A549 (cell line): ENCODE results near the gene SLC44A2. TPM values are rescaled to one million over a fixed set of nuclear protein-coding genes. Genes with fewer than 3 reads are reported as not detected.

ENCODE experiments used
- ATAC-seq, 2 experiments: fragments of 200-7000 bp in 1 of 2; fragments of >200 bp in 1 of 2; cut with Nextera tagmentation in 1 of 2; cut with Tn5 transposase in 1 of 2; 3 replicates each; pipeline versions ENCODE4 v1.8.0 to v1.9.1; 2018 to 2020; ENCODE audit warnings: mild to moderate bottlenecking in 1 of 2, moderate library complexity in 1 of 2
- CTCF ChIA-PET: fragments of 300-600 bp; sonication (Branson Sonifier 250); formaldehyde crosslinking; extraction: SDS; loops from one replicate; lab custom pipeline; 2021; ENCODE audit warnings: antibody characterized with exemption, inconsistent platforms; lab: Yijun Ruan, JAX
- POLR2A ChIA-PET: fragments of 350-600 bp; formaldehyde crosslinking; extraction: SDS; loops from one replicate; lab custom pipeline; 2021; ENCODE audit warnings: antibody characterized with exemption, inconsistent platforms; lab: Yijun Ruan, JAX
- DNase-seq, 2 experiments: peaks; one replicate each; pipeline versions ENCODE4 v3.0.0 to v3.0.0-alpha.2; 2011 to 2016; ENCODE audit warnings: low read depth in 1 of 2, low spot score in 1 of 2
- FAIRE-seq: peaks from 2 replicates; lab custom pipeline; 2011; peaks lifted over from hg19 to GRCh38; lab: Jason Lieb, UNC
- H3K27ac ChIP-seq, 2 experiments: fragments of >200 bp; sonication (Bioruptor Twin); formaldehyde crosslinking; 3 replicates each; pipeline ENCODE4 v1.5.1; 2016 to 2017
- H3K4me1 ChIP-seq: fragments of >200 bp; sonication (Bioruptor Twin); formaldehyde crosslinking; 3 replicates; pipeline ENCODE4 v1.6.1; 2016
- H3K4me2 ChIP-seq: fragments of >200 bp; sonication (Bioruptor Twin); formaldehyde crosslinking; 3 replicates; pipeline ENCODE4 v1.6.1; 2016
- H3K4me3 ChIP-seq: fragments of >200 bp; sonication (Bioruptor Twin); formaldehyde crosslinking; 3 replicates; pipeline ENCODE4 v1.5.1; 2016
- H3K9me3 ChIP-seq: fragments of >200 bp; sonication (Bioruptor Twin); formaldehyde crosslinking; 3 replicates; pipeline ENCODE4 v1.6.1; 2016
- BHLHE40 ChIP-seq: IDR thresholded peaks from 2 replicates; pipeline ENCODE4 v1.6.1; 2012; ENCODE audit warnings: low read depth, low read length, inconsistent platforms
- CHD2 ChIP-seq: fragments of 150-350 bp; IDR thresholded peaks from 2 replicates; pipeline ENCODE4 v1.6.1; 2014; ENCODE audit warnings: low read length; ENCODE audit not compliant: partially characterized antibody
- CHD4 ChIP-seq: fragments of 200-600 bp; sonication (generic); IDR thresholded peaks from 2 replicates; pipeline ENCODE4 v1.6.1; 2016; ENCODE audit warnings: antibody characterized with exemption, mild to moderate bottlenecking, borderline replicate concordance
- EP300 ChIP-seq, 2 experiments: fragments of >200 bp; sonication (Bioruptor Twin); formaldehyde crosslinking; IDR thresholded peaks; 2 replicates in 1 of 2; 3 replicates in 1 of 2; pipeline ENCODE4 v1.6.1; 2016 to 2017
- FOSB ChIP-seq: fragments of 250-450 bp; sonication (Bioruptor Pico); IDR thresholded peaks from 2 replicates; pipeline ENCODE4 v1.5.0; 2020; ENCODE audit warnings: mild to moderate bottlenecking, moderate library complexity
- HDAC2 ChIP-seq: fragments of 200-600 bp; sonication (generic); IDR thresholded peaks from 2 replicates; pipeline ENCODE4 v1.6.1; 2016
- HEYL ChIP-seq: fragments of 250-450 bp; sonication (Bioruptor Pico); IDR thresholded peaks from 2 replicates; pipeline ENCODE4 v1.8.0; 2021; ENCODE audit warnings: mild to moderate bottlenecking, moderate library complexity
- HOXA7 ChIP-seq: fragments of 250-450 bp; sonication (Bioruptor Pico); IDR thresholded peaks from 2 replicates; pipeline ENCODE4 v1.5.0; 2020; ENCODE audit warnings: mild to moderate bottlenecking, moderate library complexity
- JUN ChIP-seq, 2 experiments: fragments of >200 bp; sonication (Bioruptor Twin); formaldehyde crosslinking; IDR thresholded peaks; 2 replicates in 1 of 2; 3 replicates in 1 of 2; pipeline ENCODE4 v1.6.1; 2016 to 2017
- KDM1A ChIP-seq: fragments of 200-600 bp; sonication (generic); IDR thresholded peaks from 2 replicates; pipeline ENCODE4 v1.6.1; 2016; ENCODE audit warnings: low read depth, mild to moderate bottlenecking
- MAFK ChIP-seq: fragments of 450-650 bp; IDR thresholded peaks from 2 replicates; pipeline ENCODE4 v1.6.1; 2014; ENCODE audit not compliant: partially characterized antibody
- MAX ChIP-seq: IDR thresholded peaks from 2 replicates; pipeline ENCODE4 v1.6.1; 2012
- MYC ChIP-seq: IDR thresholded peaks from 2 replicates; pipeline ENCODE4 v1.6.1; 2012; ENCODE audit warnings: mild to moderate bottlenecking, inconsistent platforms, low read length, improper control_type of control experiment, borderline replicate concordance
- NFE2L2 ChIP-seq: fragments of 150-350 bp; conservative IDR thresholded peaks from 2 replicates; pipeline ENCODE4 v1.6.1; 2014; ENCODE audit warnings: low read length
- PHF8 ChIP-seq: fragments of 200-600 bp; sonication (generic); IDR thresholded peaks from 2 replicates; pipeline ENCODE4 v1.6.1; 2016; ENCODE audit warnings: low read depth, mild to moderate bottlenecking, antibody characterized with exemption, moderate library complexity, borderline replicate concordance
- RNF2 ChIP-seq: fragments of 200-600 bp; sonication (generic); IDR thresholded peaks from 2 replicates; pipeline ENCODE4 v1.6.1; 2016; ENCODE audit warnings: low read depth, mild to moderate bottlenecking, antibody characterized with exemption, moderate library complexity, borderline replicate concordance
- USF2 ChIP-seq: fragments of 450-650 bp; IDR thresholded peaks from 2 replicates; pipeline ENCODE4 v1.6.1; 2014; ENCODE audit warnings: antibody characterized with exemption
- ZSCAN20 ChIP-seq: fragments of 250-450 bp; sonication (Bioruptor Pico); IDR thresholded peaks from 2 replicates; pipeline ENCODE4 v1.8.0; 2022; ENCODE audit warnings: mild to moderate bottlenecking, moderate library complexity
- WGBS: methylation state at CpG from one replicate; pipeline ENCODE4 v1.1.6; 2017; ENCODE audit errors: missing lambda C conversion rate; 5-methylcytosine and 5-hydroxymethylcytosine counted together
- polyA plus RNA-seq, 4 experiments: library from polyadenylated mRNA; depleted of rRNA in 3 of 4; stranded (reverse); fragments of >200 nt; fragmentation: RNase III in 1 of 4; extraction: RNeasy Plus Mini Kit Qiagen cat#74134 plus additional on column Dnase treatment in 1 of 4; gene quantifications; 2 replicates in 3 of 4; 3 replicates in 1 of 4; pipeline ENCODE4 v1.2.3, GENCODE V29; 2011 to 2017
- TF ChIP-seq, protein P1 (sequence below): IDR thresholded peaks from 2 replicates; pipeline ENCODE4 v1.6.1; 2012; ENCODE audit warnings: low read depth, borderline replicate concordance
- TF ChIP-seq, protein P2 (sequence below): fragments of 250-450 bp; sonication (Bioruptor Pico); IDR thresholded peaks from 2 replicates; pipeline ENCODE4 v1.5.0; 2021; ENCODE audit warnings: mild to moderate bottlenecking, moderate library complexity, borderline replicate concordance
- TF ChIP-seq, protein P3 (sequence below): fragments of 200-600 bp; sonication (generic); IDR thresholded peaks from 2 replicates; pipeline ENCODE4 v1.6.1; 2016; ENCODE audit warnings: antibody characterized with exemption, mild to moderate bottlenecking, moderate library complexity
- TF ChIP-seq, protein P4 (sequence below): fragments of >200 bp; sonication (Bioruptor Twin); formaldehyde crosslinking; IDR thresholded peaks from 3 replicates; pipeline ENCODE4 v1.6.1; 2016

The SLC44A2 gene
- polyA plus RNA-seq, 2 of the 4 experiments (the other 2 are of a cell fraction) = 8.3 TPM

GRCh38 chr19:10653732-10654609 lies 28.6 kb downstream of the SLC44A2 start, which contains the start of gene ILF3 (continued):
- TF ChIP-seq MYC (no peak; the same call in 1 of the 2 replicates), EP300 (IDR thresholded peaks at IDR 0.05) (peak in 1 of 2 experiments; percentile 30; a peak in 1 of 5 replicates), JUN (IDR thresholded peaks at IDR 0.05) (peak; percentile 81 to 89), PHF8 (peak; percentile 73; the same call in 1 of the 2 replicates)
- TF ChIP-seq, protein P1, sequence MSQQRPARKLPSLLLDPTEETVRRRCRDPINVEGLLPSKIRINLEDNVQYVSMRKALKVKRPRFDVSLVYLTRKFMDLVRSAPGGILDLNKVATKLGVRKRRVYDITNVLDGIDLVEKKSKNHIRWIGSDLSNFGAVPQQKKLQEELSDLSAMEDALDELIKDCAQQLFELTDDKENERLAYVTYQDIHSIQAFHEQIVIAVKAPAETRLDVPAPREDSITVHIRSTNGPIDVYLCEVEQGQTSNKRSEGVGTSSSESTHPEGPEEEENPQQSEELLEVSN = peak; percentile 77

GRCh38 chr19:10654610-10655456 lies 29.5 kb downstream of the SLC44A2 start:
- ChIA-PET CTCF (interaction anchor here (1.2 to 1.3 kb wide), 2 partner anchors 19 to 74 kb away, joined by 3 to 6 read pairs; no protein-coding TSS in a partner anchor), POLR2A (no interaction called here)
- Histone ChIP-seq H3K4me3 (peak overlapping the region; percentile 83), H3K4me1 (peaks cover 25% of the 10 kb centered on the region), H3K27ac (peak overlapping the region; percentile 99), H3K9me3 (no peaks in the 10 kb centered on the region), H3K4me2 (peak overlapping the region; percentile 96)
- DNase-seq = peak; percentile 37 to 64
- peak; percentile 57 to 63; a peak in 5 of 6 replicates for ATAC-seq
- no peak for FAIRE-seq
- 0% methylated on average over 19 of the region's 73 CpGs for WGBS
- TF ChIP-seq MAFK = no peak
- no peak for TF ChIP-seq HOXA7 (CRISPR knock-in tag)
- no peak for TF ChIP-seq MAX
- TF ChIP-seq NFE2L2 = no peak
- TF ChIP-seq FOSB (CRISPR knock-in tag) = no peak
- TF ChIP-seq, protein P2, sequence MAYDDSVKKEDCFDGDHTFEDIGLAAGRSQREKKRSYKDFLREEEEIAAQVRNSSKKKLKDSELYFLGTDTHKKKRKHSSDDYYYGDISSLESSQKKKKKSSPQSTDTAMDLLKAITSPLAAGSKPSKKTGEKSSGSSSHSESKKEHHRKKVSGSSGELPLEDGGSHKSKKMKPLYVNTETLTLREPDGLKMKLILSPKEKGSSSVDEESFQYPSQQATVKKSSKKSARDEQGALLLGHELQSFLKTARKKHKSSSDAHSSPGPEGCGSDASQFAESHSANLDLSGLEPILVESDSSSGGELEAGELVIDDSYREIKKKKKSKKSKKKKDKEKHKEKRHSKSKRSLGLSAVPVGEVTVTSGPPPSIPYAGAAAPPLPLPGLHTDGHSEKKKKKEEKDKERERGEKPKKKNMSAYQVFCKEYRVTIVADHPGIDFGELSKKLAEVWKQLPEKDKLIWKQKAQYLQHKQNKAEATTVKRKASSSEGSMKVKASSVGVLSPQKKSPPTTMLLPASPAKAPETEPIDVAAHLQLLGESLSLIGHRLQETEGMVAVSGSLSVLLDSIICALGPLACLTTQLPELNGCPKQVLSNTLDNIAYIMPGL (CRISPR knock-in tag) = no peak
- TF ChIP-seq KDM1A = no peak
- TF ChIP-seq, protein P3, sequence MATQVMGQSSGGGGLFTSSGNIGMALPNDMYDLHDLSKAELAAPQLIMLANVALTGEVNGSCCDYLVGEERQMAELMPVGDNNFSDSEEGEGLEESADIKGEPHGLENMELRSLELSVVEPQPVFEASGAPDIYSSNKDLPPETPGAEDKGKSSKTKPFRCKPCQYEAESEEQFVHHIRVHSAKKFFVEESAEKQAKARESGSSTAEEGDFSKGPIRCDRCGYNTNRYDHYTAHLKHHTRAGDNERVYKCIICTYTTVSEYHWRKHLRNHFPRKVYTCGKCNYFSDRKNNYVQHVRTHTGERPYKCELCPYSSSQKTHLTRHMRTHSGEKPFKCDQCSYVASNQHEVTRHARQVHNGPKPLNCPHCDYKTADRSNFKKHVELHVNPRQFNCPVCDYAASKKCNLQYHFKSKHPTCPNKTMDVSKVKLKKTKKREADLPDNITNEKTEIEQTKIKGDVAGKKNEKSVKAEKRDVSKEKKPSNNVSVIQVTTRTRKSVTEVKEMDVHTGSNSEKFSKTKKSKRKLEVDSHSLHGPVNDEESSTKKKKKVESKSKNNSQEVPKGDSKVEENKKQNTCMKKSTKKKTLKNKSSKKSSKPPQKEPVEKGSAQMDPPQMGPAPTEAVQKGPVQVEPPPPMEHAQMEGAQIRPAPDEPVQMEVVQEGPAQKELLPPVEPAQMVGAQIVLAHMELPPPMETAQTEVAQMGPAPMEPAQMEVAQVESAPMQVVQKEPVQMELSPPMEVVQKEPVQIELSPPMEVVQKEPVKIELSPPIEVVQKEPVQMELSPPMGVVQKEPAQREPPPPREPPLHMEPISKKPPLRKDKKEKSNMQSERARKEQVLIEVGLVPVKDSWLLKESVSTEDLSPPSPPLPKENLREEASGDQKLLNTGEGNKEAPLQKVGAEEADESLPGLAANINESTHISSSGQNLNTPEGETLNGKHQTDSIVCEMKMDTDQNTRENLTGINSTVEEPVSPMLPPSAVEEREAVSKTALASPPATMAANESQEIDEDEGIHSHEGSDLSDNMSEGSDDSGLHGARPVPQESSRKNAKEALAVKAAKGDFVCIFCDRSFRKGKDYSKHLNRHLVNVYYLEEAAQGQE = no peak
- TF ChIP-seq MYC = 0 out of 2 replicates have a peak, but pooled peaks have one; percentile 30
- TF ChIP-seq HEYL = no peak
- TF ChIP-seq CHD4 = no peak
- TF ChIP-seq RNF2 = no peak
- TF ChIP-seq USF2 = no peak
- TF ChIP-seq, protein P4, sequence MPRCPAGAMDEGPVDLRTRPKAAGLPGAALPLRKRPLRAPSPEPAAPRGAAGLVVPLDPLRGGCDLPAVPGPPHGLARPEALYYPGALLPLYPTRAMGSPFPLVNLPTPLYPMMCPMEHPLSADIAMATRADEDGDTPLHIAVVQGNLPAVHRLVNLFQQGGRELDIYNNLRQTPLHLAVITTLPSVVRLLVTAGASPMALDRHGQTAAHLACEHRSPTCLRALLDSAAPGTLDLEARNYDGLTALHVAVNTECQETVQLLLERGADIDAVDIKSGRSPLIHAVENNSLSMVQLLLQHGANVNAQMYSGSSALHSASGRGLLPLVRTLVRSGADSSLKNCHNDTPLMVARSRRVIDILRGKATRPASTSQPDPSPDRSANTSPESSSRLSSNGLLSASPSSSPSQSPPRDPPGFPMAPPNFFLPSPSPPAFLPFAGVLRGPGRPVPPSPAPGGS = no peak; the same call in 2 of the 3 replicates
- TF ChIP-seq ZSCAN20 = no peak
- no peak for TF ChIP-seq BHLHE40
- peak in 1 of 2 experiments; percentile 6; a peak in 1 of 5 replicates for TF ChIP-seq JUN (IDR thresholded peaks at IDR 0.05)
- TF ChIP-seq, protein P1 = peak; percentile 29; the same call in 1 of the 2 replicates
- TF ChIP-seq CHD2 = no peak
- no peak for TF ChIP-seq HDAC2
